Uterus (tissue), 4 donors: ENCODE results near the gene ADARB2. TPM values are rescaled to one million over a fixed set of nuclear protein-coding genes. Genes with fewer than 3 reads are reported as not detected.

Experiments used
- DNase-seq, 2 donors: peaks; one replicate each; pipeline ENCODE4 v3.0.0-alpha.2; 2019 to 2020
- H3K27ac ChIP-seq, 2 donors: fragments of 200-600 bp; sonication (generic); 1 replicate in 1 of 2; 2 replicates in 1 of 2; pipeline ENCODE4 v1.5.1; 2016 to 2018
- H3K27me3 ChIP-seq, 2 donors: fragments of 200-600 bp; sonication (generic); one replicate each; pipeline ENCODE4 v1.5.1; 2018 to 2019; ENCODE audit warnings: control low read depth in 1 of 2
- H3K36me3 ChIP-seq, 2 donors: fragments of 200-600 bp; sonication (generic); one replicate each; pipeline ENCODE4 v1.5.1; 2019; ENCODE audit warnings: control low read depth in 1 of 2
- H3K4me1 ChIP-seq, 2 donors: fragments of 200-600 bp; sonication (generic); one replicate each; pipeline ENCODE4 v1.5.1; 2018 to 2019; ENCODE audit warnings: control low read depth in 1 of 2
- H3K4me3 ChIP-seq, 2 donors: fragments of 200-600 bp; sonication (generic); 1 replicate in 1 of 2; 2 replicates in 1 of 2; pipeline ENCODE4 v1.5.1; 2018 to 2019; ENCODE audit warnings: mild to moderate bottlenecking in 1 of 2
- H3K9me3 ChIP-seq, 2 donors: fragments of 200-600 bp; sonication (generic); one replicate each; pipeline ENCODE4 v1.5.1; 2019; ENCODE audit warnings: control low read depth in 1 of 2
- CTCF ChIP-seq, 4 experiments: fragments of 200-600 bp in 2 of 4; fragments of 450-650 bp in 2 of 4; sonication (generic) in 2 of 4; IDR thresholded peaks; one replicate each; pipeline ENCODE4 v1.5.1; 2016 to 2019; ENCODE audit warnings: antibody characterized with exemption in 4 of 4, mild to moderate bottlenecking in 2 of 4, moderate library complexity in 1 of 4
- POLR2A ChIP-seq, 2 donors: fragments of 450-650 bp; IDR thresholded peaks; one replicate each; pipeline ENCODE4 v1.6.1; 2016; ENCODE audit warnings: antibody characterized with exemption in 2 of 2, mild to moderate bottlenecking in 1 of 2, moderate library complexity in 1 of 2
- intact Hi-C: fragments of 100-400 bp; cut with DNase I; formaldehyde crosslinking; loops from one replicate; pipeline ENCODE4 v1.15.1; 2023; ENCODE audit warnings: low total_unique reads
- total RNA-seq, 4 donors: library from RNA; depleted of rRNA in 3 of 4; stranded (reverse); fragments of >200 nt in 3 of 4; gene quantifications; one replicate each; pipeline versions ENCODE4 v1.1.0 to v1.2.4, GENCODE V29; 2014 to 2023
- donor health status: DM: yes; HTN: yes; CAD: no.

Gene ADARB2
- 1 to 10 TPM in 2 of 4 donors, under 1 TPM in 1, not detected in 1; 0.76 to 2.6 (median 2.0) TPM for total RNA-seq

DNA sequence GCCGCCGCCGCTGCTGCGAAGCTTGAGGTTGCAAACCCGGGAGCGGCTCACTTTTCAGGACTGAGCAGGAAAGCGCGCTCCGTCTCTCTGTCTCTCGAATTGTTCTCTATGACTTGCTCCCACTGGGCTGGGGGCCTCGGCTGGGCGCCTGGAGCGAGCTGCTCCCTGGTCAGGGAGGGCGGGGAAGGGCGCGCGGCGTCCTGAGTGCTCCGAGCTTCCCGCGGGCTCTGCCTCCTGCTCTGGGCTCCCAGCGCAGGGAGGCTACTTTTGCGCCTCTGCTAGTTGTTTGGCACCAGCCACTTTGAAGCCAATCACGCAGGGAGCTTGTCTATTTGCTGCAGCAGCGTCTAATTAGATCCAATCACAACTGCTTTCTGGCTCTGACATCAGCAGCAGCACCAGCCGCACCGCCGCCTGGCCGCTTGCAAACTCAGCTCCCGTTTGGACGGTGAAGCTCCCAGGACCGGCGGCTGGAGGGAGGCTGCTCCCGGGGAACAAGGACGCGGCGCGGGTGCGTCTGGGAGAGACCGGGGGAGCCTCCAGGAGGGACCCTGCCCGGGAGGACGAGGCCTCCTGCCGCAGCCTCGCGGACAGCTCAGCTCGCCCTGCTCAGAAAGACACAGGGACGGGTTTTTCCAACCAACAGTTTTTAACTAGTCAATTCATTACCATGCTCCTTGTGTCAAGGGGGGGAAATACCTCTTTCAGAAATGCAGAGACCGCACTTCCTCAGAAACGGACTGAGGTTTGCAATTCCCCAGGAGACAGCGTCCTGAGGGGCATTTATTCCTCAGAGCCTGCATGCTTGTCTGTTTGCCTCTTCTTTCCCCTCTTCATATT is at the start of gene ADARB2:
ADARB2 (minus strand) TSS at position 304 of the 840 bp plus-strand sequence.
- intact Hi-C loops, result no loop called here
- H3K4me1 ChIP-seq, result peaks cover 0 to 8% of the 10 kb centered on the region in 2 donors
- no peak within 1 kb of the TSS for H3K4me3 ChIP-seq
- no peaks in the 10 kb centered on the region for H3K9me3 ChIP-seq
- DNase-seq, result no peak
- peaks cover 0 to 47% of the 10 kb centered on the region in 2 donors for H3K27me3 ChIP-seq
- H3K36me3 ChIP-seq, result no peaks in the 10 kb centered on the region
- no peak for TF ChIP-seq CTCF (IDR thresholded peaks at IDR 0.05)
- no peak for TF ChIP-seq POLR2A (IDR thresholded peaks at IDR 0.05)
- H3K27ac ChIP-seq, result no peak within 1 kb of the TSS

DNA sequence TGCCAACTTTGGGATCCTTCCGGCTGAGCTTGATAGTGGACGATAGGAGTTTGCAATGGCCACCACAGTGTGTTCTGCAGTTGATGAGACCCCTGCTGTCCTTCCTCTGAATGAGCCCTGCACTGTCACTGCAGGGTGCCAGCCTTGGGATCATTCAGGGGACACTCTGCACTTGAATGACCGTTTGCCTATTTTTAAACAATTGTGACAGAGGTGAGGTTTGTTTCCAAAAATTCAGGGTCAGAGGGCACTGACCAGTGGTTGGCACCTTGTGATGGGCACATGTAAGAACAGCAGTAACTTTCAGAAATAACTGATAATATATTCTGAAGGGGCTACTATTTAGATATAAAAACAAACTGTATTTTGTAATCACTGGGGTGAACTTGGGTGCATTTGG is 48.5 kb upstream of the ADARB2 start:
- Histone ChIP-seq H3K36me3 (no peaks in the 10 kb centered on the region), H3K27me3 (no peaks in the 10 kb centered on the region), H3K4me1 (no peaks in the 10 kb centered on the region), H3K27ac (no peak overlapping the region), H3K9me3 (no peaks in the 10 kb centered on the region), H3K4me3 (no peak overlapping the region)
- intact Hi-C loops, result no loop called here
- TF ChIP-seq POLR2A (IDR thresholded peaks at IDR 0.05) (no peak), CTCF (IDR thresholded peaks at IDR 0.05) (no peak)
- DNase-seq, result no peak

DNA sequence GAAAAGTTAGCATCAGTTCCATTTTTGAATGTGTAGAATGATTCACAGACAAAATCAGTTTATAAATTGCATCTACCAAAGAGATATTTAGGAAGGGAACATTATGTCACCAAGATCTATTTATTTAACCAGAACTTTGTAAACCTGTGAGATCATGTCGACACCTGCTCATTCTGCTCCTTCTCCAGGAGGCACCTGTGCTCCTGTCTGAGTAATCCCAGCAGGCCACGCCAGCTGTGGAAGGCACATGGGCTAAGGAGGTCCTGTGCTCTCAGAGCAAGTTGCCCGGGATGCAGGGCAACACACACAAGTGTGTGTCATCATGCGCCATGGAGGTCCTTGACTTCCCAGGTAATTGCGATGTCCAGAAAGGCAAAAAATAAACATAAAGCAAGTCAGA is 45.5 kb upstream of the ADARB2 start:
- Histone ChIP-seq H3K36me3 (no peaks in the 10 kb centered on the region), H3K4me3 (no peak overlapping the region), H3K27me3 (no peaks in the 10 kb centered on the region), H3K9me3 (no peaks in the 10 kb centered on the region), H3K27ac (no peak overlapping the region), H3K4me1 (no peaks in the 10 kb centered on the region)
- intact Hi-C loops, result no loop called here
- no peak for DNase-seq
- TF ChIP-seq CTCF (IDR thresholded peaks at IDR 0.05), result no peak
- TF ChIP-seq POLR2A (IDR thresholded peaks at IDR 0.05), result no peak

- DNase-seq, result no peak
- Histone ChIP-seq H3K9me3 (no peaks in the 10 kb centered on the region), H3K4me3 (no peak overlapping the region), H3K27me3 (no peaks in the 10 kb centered on the region), H3K27ac (no peak overlapping the region), H3K36me3 (no peaks in the 10 kb centered on the region), H3K4me1 (no peaks in the 10 kb centered on the region)
- TF ChIP-seq CTCF (IDR thresholded peaks at IDR 0.05), result no peak
- TF ChIP-seq POLR2A (IDR thresholded peaks at IDR 0.05), result no peak
- intact Hi-C loops, result no loop called here
These were observed 42.5 kb upstream of the ADARB2 start for GRCh38 chr10:1779796-1780195.

DNA sequence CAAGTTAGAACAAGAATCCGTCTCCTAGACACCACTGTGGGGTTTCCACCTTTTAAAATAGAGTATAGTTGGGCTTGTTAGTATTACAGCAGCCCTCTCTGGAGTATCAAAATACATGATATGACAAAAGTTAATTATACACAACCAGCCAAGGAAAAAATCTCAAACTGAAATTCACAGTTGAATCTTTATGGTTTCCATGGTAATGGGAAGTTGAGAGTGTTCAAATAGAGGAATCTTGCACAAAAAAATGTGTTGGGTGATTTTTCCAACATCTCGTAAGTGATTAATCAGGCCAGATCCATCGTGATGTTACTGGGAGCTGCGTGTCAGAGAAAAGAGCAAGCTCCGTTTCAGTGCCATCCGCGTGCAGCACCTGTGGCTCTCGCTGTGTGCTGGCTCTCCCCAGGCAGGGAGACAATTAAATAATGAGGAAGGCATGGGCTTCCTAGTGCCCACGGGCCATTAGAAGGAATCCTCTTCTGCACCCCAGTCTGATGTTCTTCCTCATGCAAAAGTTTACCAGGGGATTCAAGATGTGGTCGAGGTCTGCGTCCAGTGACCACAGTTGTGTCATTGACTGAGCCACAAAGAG is 41.1 kb upstream of the ADARB2 start:
- Histone ChIP-seq H3K27me3 (no peaks in the 10 kb centered on the region), H3K36me3 (no peaks in the 10 kb centered on the region), H3K4me3 (no peak overlapping the region), H3K27ac (no peak overlapping the region), H3K4me1 (no peaks in the 10 kb centered on the region), H3K9me3 (no peaks in the 10 kb centered on the region)
- TF ChIP-seq CTCF (IDR thresholded peaks at IDR 0.05) (no peak), POLR2A (IDR thresholded peaks at IDR 0.05) (no peak)
- no peak for DNase-seq
- intact Hi-C loops, result no loop called here
